Gastroesophageal sphincter (tissue), 3 donors: ENCODE measurements around the gene PRND.

ENCODE experiments used
- CTCF ChIP-seq, 4 experiments: fragments of 200-600 bp in 2 of 4; fragments of 450-650 bp in 2 of 4; sonication (generic) in 1 of 4; IDR thresholded peaks; one replicate each; pipeline ENCODE4 v1.5.1; 2017 to 2019; ENCODE audit warnings: antibody characterized with exemption in 4 of 4, mild to moderate bottlenecking in 2 of 4, moderate library complexity in 2 of 4
- POLR2A ChIP-seq, 2 donors: fragments of 450-650 bp; IDR thresholded peaks; one replicate each; pipeline ENCODE4 v1.6.1; 2017; ENCODE audit warnings: antibody characterized with exemption in 2 of 2, mild to moderate bottlenecking in 2 of 2, moderate library complexity in 1 of 2
- POLR2AphosphoS5 ChIP-seq: sonication (generic); formaldehyde crosslinking; IDR thresholded peaks from one replicate; pipeline ENCODE4 v1.6.1; 2017; ENCODE audit warnings: antibody characterized with exemption

GRCh38 chr20:4699216-4699615 lies 22.5 kb upstream of the PRND start:
- TF ChIP-seq CTCF (IDR thresholded peaks at IDR 0.05) (no peak), POLR2AphosphoS5 (no peak), POLR2A (IDR thresholded peaks at IDR 0.05) (no peak)
